Measurements from ENCODE around the gene SIRT2. TPM values are rescaled to one million over a fixed set of nuclear protein-coding genes. Genes with fewer than 3 reads are reported as not detected.

SIRT2 gene
- total and polyA plus RNA-seq, 2 of the 8 experiments (the other 6 are each of a cell fraction or from before 2014, with no cell fraction given), result 6.5 to 10.0 TPM

DNA sequence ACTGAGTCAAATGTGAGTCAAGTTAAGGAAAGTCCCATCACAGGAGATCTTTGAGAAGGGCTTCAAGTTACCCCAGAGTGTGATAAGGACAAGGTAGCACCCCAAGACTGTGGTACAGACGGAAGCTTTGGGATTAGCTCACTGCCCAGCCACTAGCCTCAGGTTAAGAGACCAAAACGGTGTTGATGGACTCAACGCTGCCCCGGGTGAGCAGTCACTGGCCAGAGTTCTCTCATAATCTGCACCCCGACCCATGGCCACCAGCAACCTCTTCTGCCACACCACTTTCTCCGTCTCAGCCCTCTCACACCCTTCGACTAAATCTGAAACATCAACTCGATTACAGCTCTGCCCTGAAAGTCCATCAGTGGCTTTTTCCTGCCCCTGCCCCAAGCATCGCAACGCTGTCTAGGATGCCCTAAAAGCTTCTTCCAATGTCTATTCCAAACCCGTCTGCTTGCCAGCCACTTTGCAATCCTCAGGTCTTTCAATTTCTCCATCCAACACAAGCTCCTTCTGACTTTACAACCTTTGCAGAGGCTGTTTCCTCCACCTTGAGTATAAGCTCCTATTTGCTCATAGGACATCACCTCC lies 55.2 kb downstream of the SIRT2 start:
- Histone ChIP-seq H3K27ac (ENCODE audit: low read depth, low read length) (no peak overlapping the region; the same call in 1 of the 2 replicates), H3K9me3 (ENCODE audit: insufficient read depth in 2 of 2, low read depth in 1 of 2, low read length in 1 of 2) (no peaks in the 10 kb centered on the region), H2AK5ac (ENCODE audit: low read depth, low read length) (no peak overlapping the region), H3K56ac (replicated peaks; ENCODE audit: insufficient read length, low read depth, low read length) (no peak overlapping the region), H4K8ac (ENCODE audit: extremely low read depth, insufficient read depth, low read length) (no peak overlapping the region), H3K4ac (replicated peaks; ENCODE audit: insufficient read length, low read depth, low read length) (no peak overlapping the region), H3K4me2 (ENCODE audit: insufficient read depth in 1 of 2, low read depth in 2 of 2, low read length in 2 of 2) (no peak overlapping the region), H3K79me1 (ENCODE audit: low read depth, low read length) (peaks cover 19% of the 10 kb centered on the region; the same call in 1 of the 2 replicates), H4K91ac (replicated peaks; ENCODE audit: insufficient read length, low read length) (no peak overlapping the region), H4K20me1 (replicated peaks in 1 of 2; ENCODE audit: control insufficient read depth in 1 of 2, insufficient read depth in 2 of 2, low read length in 2 of 2) (peaks cover 43 to 57% of the 10 kb centered on the region in 2 experiments), H4K5ac (ENCODE audit: insufficient read length, low read depth, low read length) (no peak overlapping the region), H2BK5ac (ENCODE audit: low read depth, low read length) (no peak overlapping the region), H2BK15ac (ENCODE audit: low read length) (no peak overlapping the region), H3K9ac (replicated peaks in 1 of 4; ENCODE audit: extremely low read depth in 1 of 4, low read depth in 3 of 4, low read length in 3 of 4) (no peak overlapping the region; a peak in 1 of 7 replicates), H2BK120ac (replicated peaks; ENCODE audit: low read depth, low read length) (no peak overlapping the region), H2BK12ac (ENCODE audit: low read depth, low read length) (no peak overlapping the region), H3K36me3 (ENCODE audit: control insufficient read depth in 2 of 4, insufficient read depth in 4 of 4, low read length in 3 of 4) (peaks cover 71 to 98% (median 85%) of the 10 kb centered on the region in 4 experiments), H2BK20ac (ENCODE audit: low read length) (no peak overlapping the region), H3K18ac (ENCODE audit: extremely low read depth, low read length) (no peak overlapping the region), H3K23ac (ENCODE audit: insufficient read length) (no peak overlapping the region), H3K4me3 (ENCODE audit: extremely low read depth in 1 of 4, insufficient read depth in 2 of 4, low read depth in 3 of 4, low read length in 4 of 4) (no peak overlapping the region), H3K4me1 (replicated peaks in 1 of 4; ENCODE audit: control insufficient read depth in 3 of 4, insufficient read depth in 4 of 4, low read length in 3 of 4) (peaks cover 2 to 9% (median 3%) of the 10 kb centered on the region in 4 experiments; a peak in 4 of 7 replicates), H3K79me2 (ENCODE audit: control insufficient read depth in 1 of 2, insufficient read depth in 2 of 2, low read length in 2 of 2) (peaks cover 22 to 76% of the 10 kb centered on the region in 2 experiments), H3K23me2 (ENCODE audit: low read depth, low read length) (peaks cover 9% of the 10 kb centered on the region), H3K14ac (ENCODE audit: insufficient read length) (no peak overlapping the region), H2AFZ (ENCODE audit: low read length) (no peak overlapping the region), H3K27me3 (replicated peaks in 1 of 4; ENCODE audit: control insufficient read depth in 3 of 4, extremely low read depth in 1 of 4, insufficient read depth in 3 of 4, low read length in 3 of 4) (no peaks in the 10 kb centered on the region; a peak in 1 of 7 replicates)
- WGBS, 2 experiments (ENCODE audit: extremely low coverage in 1 of 2, insufficient coverage in 1 of 2, insufficient read length in 1 of 2, insufficient replicate concordance in 2 of 2, low coverage in 1 of 2, low lambda C conversion rate in 2 of 2, missing lambda C conversion rate in 1 of 2), result 93% methylated on average over 11 of the region's 11 CpGs; no CpG with 5 or more reads in 1 of the 2 experiments
- no peak for DNase-seq (ENCODE audit: low read depth in 1 of 2, low spot score in 2 of 2)
- FAIRE-seq, result no peak
- ChIA-PET CTCF (ENCODE audit: partially characterized antibody) (interaction anchor here (0.9 to 1.3 kb wide), 2 partner anchors 9 to 25 kb away, joined by 3 to 4 read pairs; no protein-coding TSS in a partner anchor), POLR2A (ENCODE audit: partially characterized antibody) (interaction anchor here (0.7 to 8.3 kb wide), 14 partner anchors 10 to 121 kb away, joined by 3 to 376 read pairs (median 4); partner anchors contain the start of genes ECH1 and RINL)
- TF ChIP-seq POLR2AphosphoS5 (IDR thresholded peaks at IDR 0.05; ENCODE audit: low read depth, low read length) (peak; percentile 68), POLR2A (IDR thresholded peaks at IDR 0.05; ENCODE audit: control extremely low read depth in 1 of 2, low read depth in 2 of 2, low read length in 2 of 2) (peak; percentile 24 to 48), FOSL1 (IDR thresholded peaks at IDR 0.05; ENCODE audit: insufficient read depth, low read depth, low read length) (no peak)

Measured in H1 (cell line).